Stimulated activated naive CD4-positive, alpha-beta T cell treated with Interleukin-2 at 50 U/mL for 16 hours (primary cell): ENCODE results near the gene HS2ST1.
"Not testable (repeated sequence)": the region's sequence is repeated elsewhere in the genome, so short reads cannot be mapped to it uniquely, and the experiment has no call there.

Experiments
- DNase-seq: peaks from one replicate; lab custom pipeline; 2025; lab: John Stamatoyannopoulos, UW

HS2ST1 gene

DNA sequence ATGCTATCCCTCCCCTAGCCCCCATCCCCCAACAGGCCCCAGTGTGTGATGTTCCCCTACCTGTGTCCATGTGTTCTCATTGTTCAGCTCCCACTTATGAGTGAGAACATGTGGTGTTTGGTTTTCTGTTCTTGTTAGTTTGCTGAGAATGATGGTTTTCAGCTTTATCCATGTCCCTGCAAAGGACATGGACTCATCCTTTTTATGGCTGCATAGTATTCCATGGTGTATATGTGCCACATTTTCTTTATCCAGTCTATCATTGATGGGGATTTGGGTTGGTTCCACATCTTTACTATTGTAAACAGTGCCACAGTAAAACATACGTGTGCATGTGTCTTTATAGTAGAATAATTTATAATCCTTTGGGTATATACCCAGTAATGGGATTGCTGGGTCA lies 152.3 kb downstream of the HS2ST1 start:
- DNase-seq: not testable (repeated sequence)

DNA sequence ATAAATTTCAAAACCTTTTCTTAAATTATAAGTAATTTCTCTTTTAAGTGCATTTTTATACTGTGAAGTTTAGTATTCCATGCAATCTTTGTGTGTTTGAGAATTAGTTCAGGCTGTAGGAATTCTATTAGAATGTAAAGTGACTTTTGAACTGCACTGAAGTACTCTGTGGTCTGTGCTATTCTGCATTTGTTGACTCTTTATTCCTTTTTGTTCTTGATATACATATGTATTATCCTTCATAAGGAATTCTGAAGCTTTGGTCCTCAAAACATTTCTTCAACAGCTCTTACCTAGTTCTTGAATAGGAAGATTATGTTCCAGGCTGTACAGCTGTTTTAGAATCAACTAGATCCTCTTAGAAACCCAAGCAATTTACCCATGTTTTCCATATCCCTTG lies 158.0 kb downstream of the HS2ST1 start:
- DNase-seq: no peak

DNA sequence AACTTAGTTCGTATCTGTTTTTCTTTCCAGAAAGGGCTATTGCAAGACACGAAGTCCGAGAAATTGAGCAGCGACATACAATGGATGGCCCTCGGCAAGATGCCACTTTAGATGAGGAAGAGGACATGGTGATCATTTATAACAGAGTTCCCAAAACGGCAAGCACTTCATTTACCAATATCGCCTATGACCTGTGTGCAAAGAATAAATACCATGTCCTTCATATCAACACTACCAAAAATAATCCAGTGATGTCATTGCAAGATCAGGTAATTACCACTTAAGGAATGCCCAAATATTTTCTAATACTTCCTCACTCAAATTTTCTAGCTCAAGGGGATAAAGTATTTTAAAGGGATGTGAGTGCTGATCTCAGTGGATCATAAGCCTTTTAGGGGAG lies 158.5 kb downstream of the HS2ST1 start:
- DNase-seq: no peak

DNA sequence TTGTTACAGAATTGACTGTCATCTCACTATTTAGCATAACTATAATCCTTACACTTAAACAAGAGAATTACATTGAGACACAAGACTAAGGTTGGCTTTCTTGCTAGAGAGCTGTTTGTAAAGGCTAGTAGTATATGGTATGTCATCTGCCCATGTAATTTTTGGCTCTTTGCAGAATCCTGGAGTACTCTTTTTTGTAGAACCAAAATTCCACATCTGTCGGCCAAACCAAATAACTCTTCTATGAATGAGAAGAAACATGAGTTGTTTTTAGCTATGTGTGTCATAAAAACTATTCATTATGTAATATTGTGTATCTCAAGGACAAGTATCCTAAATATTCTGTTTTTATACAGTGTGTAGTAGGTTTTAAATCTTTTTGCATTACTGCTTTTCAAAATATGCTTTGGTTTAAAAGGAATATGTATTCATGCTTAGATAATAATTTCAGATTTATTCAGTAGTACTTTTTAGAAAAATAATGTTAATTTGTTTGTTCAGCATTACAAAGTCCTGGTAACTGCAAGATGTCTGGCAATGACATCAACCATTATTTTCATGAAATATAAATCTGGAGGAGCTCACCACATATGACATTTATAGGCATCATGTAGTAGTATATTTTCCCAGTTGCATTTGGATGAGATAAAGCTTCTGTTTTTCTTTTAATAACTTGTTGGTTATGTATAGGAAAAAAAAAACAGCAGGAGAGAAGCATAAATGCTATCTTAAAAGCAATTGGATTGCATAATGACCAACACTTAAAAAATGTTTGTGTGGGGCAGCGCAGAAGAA lies 159.8 kb downstream of the HS2ST1 start:
- DNase-seq: no peak

DNA sequence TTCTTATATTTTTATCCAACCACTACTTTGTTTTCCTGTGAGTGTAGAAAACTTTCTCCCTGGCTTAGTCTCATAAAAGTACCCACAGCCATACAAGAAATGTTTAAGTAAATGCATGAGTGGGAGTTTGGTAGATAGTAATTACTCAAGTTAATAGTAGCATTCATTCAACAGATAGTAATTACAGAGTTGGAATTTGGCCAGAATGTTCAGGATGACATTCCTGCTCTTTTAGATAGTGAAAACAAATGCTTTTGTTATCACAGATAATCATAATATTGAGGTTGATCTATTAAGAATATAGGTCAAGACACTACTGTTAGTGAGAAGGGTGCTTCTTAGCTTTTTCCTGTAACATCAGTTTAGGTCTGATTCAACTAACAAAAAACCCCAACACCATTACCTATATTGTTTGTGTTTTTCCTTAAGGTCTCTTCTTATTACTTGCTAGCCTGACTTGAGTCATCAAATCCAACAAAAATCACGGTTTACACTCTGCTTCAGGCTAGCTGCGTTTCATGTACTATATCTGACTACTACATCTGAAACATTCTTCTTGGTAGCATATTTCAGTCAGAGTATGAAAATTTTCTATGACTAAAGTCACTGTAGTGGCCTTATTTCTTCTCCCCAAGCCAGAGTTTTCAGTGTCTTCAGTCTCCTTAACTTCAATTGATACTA lies 163.7 kb downstream of the HS2ST1 start:
- DNase-seq: no peak

- no peak for DNase-seq
Measured at GRCh38 chr1:87084244-87084836, 169.9 kb downstream of the HS2ST1 start.

GRCh38 chr1:87086120-87086519 lies 171.7 kb downstream of the HS2ST1 start:
- no peak for DNase-seq

GRCh38 chr1:87089070-87089736 lies 174.8 kb downstream of the HS2ST1 start:
- DNase-seq: no peak

DNA sequence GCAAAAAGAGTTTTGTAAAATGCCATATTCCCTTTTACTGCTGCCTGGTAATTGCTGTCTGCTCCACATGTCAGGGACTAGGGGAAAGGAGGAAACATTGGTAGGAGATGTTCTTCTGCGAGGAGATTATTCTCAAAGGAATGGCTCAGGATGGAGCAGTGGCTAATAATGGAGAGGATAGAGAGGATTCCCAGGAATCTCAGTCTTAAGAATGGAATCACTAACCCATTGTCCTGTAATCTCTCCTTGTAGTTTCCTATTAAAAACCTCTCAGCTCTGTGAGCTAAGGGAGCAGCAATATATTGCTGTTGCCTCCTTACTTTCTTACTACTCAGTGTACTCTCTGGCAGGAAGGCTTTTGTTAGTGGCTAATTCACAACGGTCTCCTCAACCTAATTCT lies 175.4 kb downstream of the HS2ST1 start:
- DNase-seq: no peak

- no peak for DNase-seq
Measured at GRCh38 chr1:87091425-87091824, 177.0 kb downstream of the HS2ST1 start.

- no peak for DNase-seq
Measured at GRCh38 chr1:87092846-87093245, 178.4 kb downstream of the HS2ST1 start.

DNA sequence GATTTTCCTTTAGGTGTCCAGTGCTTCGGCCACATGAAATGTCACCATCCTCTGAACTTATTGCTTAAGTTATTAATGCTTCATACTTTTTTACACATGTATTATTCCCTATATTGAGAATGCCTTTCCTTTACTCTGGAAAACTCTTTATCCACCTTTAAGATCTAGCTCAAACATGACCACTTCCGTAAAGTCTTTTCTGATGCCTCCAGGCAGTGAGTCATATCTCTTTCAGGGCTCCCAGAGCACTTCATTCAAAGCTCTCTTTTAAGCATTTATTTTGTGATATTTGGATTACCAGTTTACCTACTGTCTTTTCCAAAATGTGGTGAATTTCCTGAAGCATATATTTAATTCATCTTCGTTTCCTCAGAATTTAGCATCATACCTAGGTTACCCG lies 178.9 kb downstream of the HS2ST1 start:
- no peak for DNase-seq

GRCh38 chr1:87094238-87094637 lies 179.8 kb downstream of the HS2ST1 start:
- no peak for DNase-seq

DNA sequence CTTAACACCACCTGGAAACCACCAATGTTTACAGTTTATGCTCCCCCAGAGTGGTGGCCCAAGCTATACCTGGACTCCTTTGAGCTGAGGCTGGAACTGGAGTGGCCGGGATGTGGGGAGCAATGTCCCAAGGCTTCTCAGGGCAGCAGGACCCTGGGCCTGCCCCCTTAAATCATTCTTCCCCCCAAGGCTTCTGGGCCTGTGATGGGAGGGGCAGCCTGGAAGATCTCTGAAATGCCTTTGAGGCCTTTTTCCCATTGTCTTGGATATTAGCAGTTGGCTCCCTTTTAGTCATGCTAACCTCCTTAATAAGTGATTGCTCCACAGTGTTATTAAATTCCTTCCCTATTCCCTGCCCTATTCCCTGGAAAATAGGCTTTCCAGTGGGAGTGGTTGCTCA lies 185.8 kb downstream of the HS2ST1 start:
- DNase-seq: no peak

- no peak for DNase-seq
Measured at GRCh38 chr1:87103074-87103473, 188.6 kb downstream of the HS2ST1 start.

DNA sequence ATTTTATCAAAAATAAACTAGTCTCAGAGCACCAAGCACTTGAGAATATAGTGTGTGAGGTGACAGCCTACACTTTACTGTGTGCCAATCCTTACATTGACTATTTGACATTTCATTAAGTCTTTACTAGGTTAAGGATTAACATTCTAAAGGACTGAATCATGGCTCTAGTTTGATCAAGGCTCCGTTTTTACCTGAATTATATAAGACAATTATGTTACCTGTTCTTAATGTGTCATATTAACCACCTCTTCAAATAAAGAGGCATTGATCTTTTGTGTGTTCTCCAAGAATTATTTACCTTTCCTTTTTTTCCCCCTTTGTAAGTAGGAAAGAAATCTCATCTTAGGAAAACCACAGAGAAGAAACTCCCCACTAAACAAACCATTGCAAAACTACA lies 189.7 kb downstream of the HS2ST1 start:
- no peak for DNase-seq

DNA sequence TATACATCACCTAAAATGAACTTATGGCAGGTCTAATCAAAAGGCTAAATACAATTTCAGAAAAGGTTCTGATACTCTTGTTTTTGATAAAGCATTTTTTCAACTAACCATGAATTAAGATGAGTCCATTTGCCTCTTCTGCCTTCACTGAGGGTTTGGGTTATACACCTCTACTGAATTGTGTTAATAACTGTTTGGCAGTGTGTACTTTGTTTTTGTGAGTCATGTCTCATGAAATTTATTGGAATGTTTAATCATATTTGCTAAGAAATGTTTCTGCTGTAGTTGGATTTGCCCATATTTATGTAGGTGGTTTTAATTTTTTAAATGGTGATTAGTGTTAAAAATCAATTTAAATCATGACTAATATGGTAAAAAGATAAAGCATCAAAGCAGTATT lies 190.5 kb downstream of the HS2ST1 start:
- no peak for DNase-seq

DNA sequence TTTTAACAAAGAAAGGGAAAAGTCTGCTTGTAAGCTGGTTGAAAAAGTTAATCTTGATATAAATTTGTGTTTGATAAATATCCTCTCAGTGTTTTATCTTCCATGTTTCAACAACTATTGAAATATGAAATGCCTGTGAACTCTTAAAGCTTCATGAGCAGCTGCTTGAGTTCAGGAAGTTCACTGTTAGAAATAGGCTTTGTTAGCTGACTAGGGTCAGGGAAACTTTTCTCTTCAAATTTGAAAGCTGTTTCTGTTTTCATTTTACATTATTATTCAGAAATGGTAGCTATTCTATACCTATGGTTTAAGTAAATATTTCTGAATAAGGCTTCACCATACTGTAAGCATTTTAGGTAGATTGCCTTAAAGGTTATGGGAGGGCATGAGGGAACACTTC lies 191.7 kb downstream of the HS2ST1 start:
- no peak for DNase-seq

DNA sequence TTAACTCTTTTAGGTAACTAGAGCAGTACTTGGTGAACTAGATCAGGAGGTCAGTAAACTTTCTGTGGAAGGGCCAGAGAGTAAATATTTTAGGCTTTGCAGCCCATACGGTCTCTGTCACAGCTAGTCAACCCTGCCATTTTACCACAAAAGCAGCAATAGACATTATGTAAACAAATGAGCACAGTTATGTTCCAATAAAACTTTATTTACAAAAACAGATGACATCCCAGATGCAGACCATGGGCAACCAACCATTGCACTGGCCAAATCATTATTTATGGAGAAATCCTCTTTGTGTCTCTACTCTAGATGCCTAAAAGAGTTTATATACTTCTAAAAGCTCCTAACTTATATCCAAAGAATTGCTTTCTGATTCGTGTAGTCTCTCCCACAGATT lies 192.4 kb downstream of the HS2ST1 start:
- DNase-seq: no peak

DNA sequence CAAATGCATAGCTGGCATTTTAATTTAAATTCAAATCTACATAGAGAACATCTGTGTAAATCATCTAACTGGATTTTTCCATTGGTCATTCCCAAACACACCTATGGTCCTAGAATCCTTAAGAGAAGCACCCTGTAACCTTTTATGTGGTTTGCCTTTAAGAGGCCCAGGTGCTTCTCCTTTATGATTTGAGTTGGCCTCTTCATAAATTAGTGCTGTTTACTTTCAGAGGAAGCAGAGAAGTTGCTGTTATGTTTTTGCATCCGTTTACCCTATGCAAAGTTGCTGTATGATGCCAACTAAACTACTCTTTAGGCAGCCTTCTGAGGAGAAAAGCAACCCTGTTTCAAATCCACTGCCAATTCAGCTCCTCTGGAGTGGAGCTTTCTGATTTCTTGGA lies 193.8 kb downstream of the HS2ST1 start:
- DNase-seq: no peak

DNA sequence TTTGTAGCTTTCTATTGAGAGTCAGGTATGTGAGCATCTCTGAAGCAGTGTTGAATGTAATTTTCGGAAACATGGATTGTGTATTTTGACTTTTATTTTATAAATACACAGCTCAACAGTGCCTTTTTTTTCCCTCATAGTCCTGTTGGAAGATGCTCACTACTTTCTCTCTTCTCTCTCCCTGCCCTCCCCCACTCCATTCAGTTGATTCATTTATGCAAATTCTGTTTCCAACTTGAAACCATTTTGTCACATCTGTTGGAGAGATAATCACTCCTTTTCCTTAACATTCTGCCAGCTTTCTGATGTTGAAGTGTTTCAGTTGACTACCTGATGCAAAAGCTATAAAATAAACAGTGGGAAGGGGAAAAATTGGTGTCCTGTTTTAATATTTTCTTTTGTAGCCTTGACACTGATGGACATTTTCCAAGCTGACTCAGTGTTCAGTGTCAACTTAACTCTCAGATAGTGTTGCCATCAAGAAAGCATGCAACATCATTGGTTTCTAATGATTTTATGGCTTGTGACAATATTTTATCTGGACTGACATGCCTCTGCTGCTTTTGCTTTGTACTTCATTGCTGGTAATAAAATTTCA lies 194.5 kb downstream of the HS2ST1 start:
- DNase-seq: no peak

GRCh38 chr1:87111659-87112371 lies 197.4 kb downstream of the HS2ST1 start:
- no peak for DNase-seq
